Measurements from ENCODE around the gene C16orf95. TPM values are rescaled to one million over a fixed set of nuclear protein-coding genes. Genes with fewer than 3 reads are reported as not detected.
A peak's percentile ranks its signal among the peaks of the same experiment; 100 is the strongest.

The C16orf95 gene
- total and polyA plus RNA-seq, 2 of the 4 experiments (the other 2 are of a cell fraction) = 2.0 to 4.7 TPM

DNA sequence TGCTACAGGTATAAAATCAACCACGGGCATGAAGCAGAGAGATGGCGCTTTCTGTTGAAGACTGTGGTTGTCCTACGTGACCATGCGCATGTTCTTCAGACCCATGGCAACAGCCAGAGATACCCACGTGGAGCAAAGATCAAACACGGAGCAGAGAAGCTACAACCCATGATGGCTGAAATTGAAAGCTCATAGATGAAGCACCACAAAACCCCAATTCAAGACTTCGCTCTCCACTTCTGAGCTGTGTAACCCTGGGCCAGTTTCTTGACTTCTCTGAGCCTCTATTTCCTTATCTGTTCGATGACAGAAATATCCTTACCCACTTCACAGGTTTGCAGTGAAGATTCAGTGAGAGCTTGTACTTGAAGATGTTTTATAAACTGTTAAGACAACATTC, 49.6 kb downstream of the C16orf95 start:
- Histone ChIP-seq H3K9ac (ENCODE audit: low read depth, low read length) (no peak overlapping the region), H3K56ac (ENCODE audit: extremely low read depth, insufficient read depth, low read length) (no peak overlapping the region), H2BK120ac (ENCODE audit: low read depth, low read length) (no peak overlapping the region), H3K23ac (ENCODE audit: low read depth, low read length) (no peak overlapping the region), H3K27ac (ENCODE audit: insufficient read depth, low read length) (no peak overlapping the region), H4K5ac (ENCODE audit: low read depth, low read length) (no peak overlapping the region), H2BK15ac (ENCODE audit: low read depth, low read length) (no peak overlapping the region), H4K20me1 (ENCODE audit: insufficient read depth, low read length) (no peaks in the 10 kb centered on the region), H2AK9ac (replicated peaks; ENCODE audit: low read depth, low read length, poor library complexity) (no peak overlapping the region), H2AK5ac (ENCODE audit: low read depth, low read length) (no peak overlapping the region), H3K18ac (ENCODE audit: low read depth, low read length) (no peak overlapping the region), H3K4me2 (ENCODE audit: low read depth, low read length) (no peak overlapping the region), H3K9me1 (ENCODE audit: insufficient read depth, low read length) (no peaks in the 10 kb centered on the region), H2BK5ac (ENCODE audit: low read depth, low read length, poor library complexity, severe bottlenecking) (no peak overlapping the region), H3K14ac (replicated peaks; ENCODE audit: low read depth, low read length) (no peak overlapping the region), H4K8ac (ENCODE audit: low read depth in 2 of 2, low read length in 2 of 2) (no peak overlapping the region), H3K4me3 (ENCODE audit: insufficient read depth, low read depth, low read length) (no peak overlapping the region), H3K27me3 (ENCODE audit: control insufficient read depth, insufficient read depth, low read length) (peaks cover 28% of the 10 kb centered on the region), H3K9me3 (ENCODE audit: control insufficient read depth, insufficient read depth, low read length) (no peaks in the 10 kb centered on the region), H3K79me1 (ENCODE audit: low read depth in 1 of 2, low read length in 2 of 2) (no peaks in the 10 kb centered on the region), H3K4ac (ENCODE audit: low read depth, low read length) (no peak overlapping the region), H2BK20ac (ENCODE audit: low read depth, low read length) (no peak overlapping the region), H3K36me3 (ENCODE audit: control insufficient read depth, insufficient read depth, low read length) (no peaks in the 10 kb centered on the region), H3K4me1 (ENCODE audit: control insufficient read depth, insufficient read depth, low read length) (no peaks in the 10 kb centered on the region), H2AFZ (replicated peaks; ENCODE audit: low read length, poor library complexity) (peak overlapping the region; percentile 14), H4K91ac (ENCODE audit: insufficient read depth, low read depth, low read length) (no peak overlapping the region)
- CTCF ChIA-PET = no interaction called here
- DNase-seq (no peak), ATAC-seq (ENCODE audit: low read depth) (no peak)
- BruUV-seq (replicated peaks) = no TSS peak
- intact Hi-C loops (cut with micrococcal nuclease) = no loop called here
- 100% methylated on average over 1 of the region's 8 CpGs; no CpG with 5 or more reads in 1 of the 2 experiments for WGBS, 2 experiments (ENCODE audit: extremely low coverage in 2 of 2, insufficient read length in 1 of 2)
- POLR2A ChIA-PET (ENCODE audit: unreplicated experiment) = no interaction called here
- in situ Hi-C loops (cut with MboI; ENCODE audit: low sequenced_read_pairs) = no loop called here
- TF ChIP-seq, protein P1, sequence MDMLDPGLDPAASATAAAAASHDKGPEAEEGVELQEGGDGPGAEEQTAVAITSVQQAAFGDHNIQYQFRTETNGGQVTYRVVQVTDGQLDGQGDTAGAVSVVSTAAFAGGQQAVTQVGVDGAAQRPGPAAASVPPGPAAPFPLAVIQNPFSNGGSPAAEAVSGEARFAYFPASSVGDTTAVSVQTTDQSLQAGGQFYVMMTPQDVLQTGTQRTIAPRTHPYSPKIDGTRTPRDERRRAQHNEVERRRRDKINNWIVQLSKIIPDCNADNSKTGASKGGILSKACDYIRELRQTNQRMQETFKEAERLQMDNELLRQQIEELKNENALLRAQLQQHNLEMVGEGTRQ (IDR thresholded peaks at IDR 0.05; ENCODE audit: low read depth, low read length) = no peak
- TF ChIP-seq MAFK (IDR thresholded peaks at IDR 0.05; ENCODE audit: low read depth, low read length) (no peak), RCOR1 (IDR thresholded peaks at IDR 0.05; ENCODE audit: insufficient replicate concordance, low read length) (no peak), MAZ (IDR thresholded peaks at IDR 0.05; ENCODE audit: borderline replicate concordance, low read depth, low read length) (no peak), NFE2L2 (IDR thresholded peaks at IDR 0.05; ENCODE audit: low read depth, low read length) (no peak), CEBPB (IDR thresholded peaks at IDR 0.05; ENCODE audit: low read depth, low read length) (no peak), RFX5 (IDR thresholded peaks at IDR 0.05; ENCODE audit: low read depth, low read length) (no peak), MXI1 (IDR thresholded peaks at IDR 0.05; ENCODE audit: borderline replicate concordance, low read depth, low read length) (no peak), RAD21 (IDR thresholded peaks at IDR 0.05; ENCODE audit: low read length) (no peak), FOS (IDR thresholded peaks at IDR 0.05; ENCODE audit: low read depth, low read length) (no peak)
- TF ChIP-seq, protein P2, sequence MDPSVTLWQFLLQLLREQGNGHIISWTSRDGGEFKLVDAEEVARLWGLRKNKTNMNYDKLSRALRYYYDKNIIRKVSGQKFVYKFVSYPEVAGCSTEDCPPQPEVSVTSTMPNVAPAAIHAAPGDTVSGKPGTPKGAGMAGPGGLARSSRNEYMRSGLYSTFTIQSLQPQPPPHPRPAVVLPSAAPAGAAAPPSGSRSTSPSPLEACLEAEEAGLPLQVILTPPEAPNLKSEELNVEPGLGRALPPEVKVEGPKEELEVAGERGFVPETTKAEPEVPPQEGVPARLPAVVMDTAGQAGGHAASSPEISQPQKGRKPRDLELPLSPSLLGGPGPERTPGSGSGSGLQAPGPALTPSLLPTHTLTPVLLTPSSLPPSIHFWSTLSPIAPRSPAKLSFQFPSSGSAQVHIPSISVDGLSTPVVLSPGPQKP (IDR thresholded peaks at IDR 0.05; ENCODE audit: borderline replicate concordance, low read depth, low read length) = no peak
- TF ChIP-seq, protein P3, sequence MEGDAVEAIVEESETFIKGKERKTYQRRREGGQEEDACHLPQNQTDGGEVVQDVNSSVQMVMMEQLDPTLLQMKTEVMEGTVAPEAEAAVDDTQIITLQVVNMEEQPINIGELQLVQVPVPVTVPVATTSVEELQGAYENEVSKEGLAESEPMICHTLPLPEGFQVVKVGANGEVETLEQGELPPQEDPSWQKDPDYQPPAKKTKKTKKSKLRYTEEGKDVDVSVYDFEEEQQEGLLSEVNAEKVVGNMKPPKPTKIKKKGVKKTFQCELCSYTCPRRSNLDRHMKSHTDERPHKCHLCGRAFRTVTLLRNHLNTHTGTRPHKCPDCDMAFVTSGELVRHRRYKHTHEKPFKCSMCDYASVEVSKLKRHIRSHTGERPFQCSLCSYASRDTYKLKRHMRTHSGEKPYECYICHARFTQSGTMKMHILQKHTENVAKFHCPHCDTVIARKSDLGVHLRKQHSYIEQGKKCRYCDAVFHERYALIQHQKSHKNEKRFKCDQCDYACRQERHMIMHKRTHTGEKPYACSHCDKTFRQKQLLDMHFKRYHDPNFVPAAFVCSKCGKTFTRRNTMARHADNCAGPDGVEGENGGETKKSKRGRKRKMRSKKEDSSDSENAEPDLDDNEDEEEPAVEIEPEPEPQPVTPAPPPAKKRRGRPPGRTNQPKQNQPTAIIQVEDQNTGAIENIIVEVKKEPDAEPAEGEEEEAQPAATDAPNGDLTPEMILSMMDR (conservative IDR thresholded peaks at IDR 0.05; ENCODE audit: low read depth, low read length) = no peak
- dilution Hi-C loops (cut with HindIII; ENCODE audit: low sequenced_read_pairs, unreplicated experiment) = no loop called here

Measured in IMR-90 (cell line).